Fibroblast of gingiva (primary cell): ENCODE measurements around the gene SYNJ2.

Experiments
- DNase-seq: peaks from one replicate; pipeline ENCODE4 v3.0.0-alpha.2; 2011; ENCODE audit warnings: low read depth

The SYNJ2 gene

GRCh38 chr6:158026901-158027589 lies 45.4 kb downstream of the SYNJ2 start:
- DNase-seq: no peak

- no peak for DNase-seq
Observed at GRCh38 chr6:158027590-158028285, 46.1 kb downstream of the SYNJ2 start.

GRCh38 chr6:158028421-158028820 lies 46.8 kb downstream of the SYNJ2 start:
- DNase-seq: no peak

GRCh38 chr6:158028876-158029275 lies 47.2 kb downstream of the SYNJ2 start:
- DNase-seq: no peak

GRCh38 chr6:158029668-158030230 lies 48.1 kb downstream of the SYNJ2 start:
- DNase-seq: no peak

GRCh38 chr6:158030380-158031300 lies 49.0 kb downstream of the SYNJ2 start:
- no peak for DNase-seq

- peak; percentile 87 for DNase-seq
Observed at GRCh38 chr6:158031381-158032353, 50.0 kb downstream of the SYNJ2 start.

GRCh38 chr6:158032354-158032733 lies 50.7 kb downstream of the SYNJ2 start:
- DNase-seq: no peak

- no peak for DNase-seq
Observed at GRCh38 chr6:158033077-158033750, 51.6 kb downstream of the SYNJ2 start.

GRCh38 chr6:158033751-158034702 lies 52.4 kb downstream of the SYNJ2 start:
- no peak for DNase-seq

GRCh38 chr6:158036261-158036660 lies 54.6 kb downstream of the SYNJ2 start:
- DNase-seq: no peak

GRCh38 chr6:158037021-158037420 lies 55.4 kb downstream of the SYNJ2 start:
- DNase-seq: no peak

GRCh38 chr6:158037771-158038170 lies 56.1 kb downstream of the SYNJ2 start:
- DNase-seq: no peak

GRCh38 chr6:158038291-158039177 lies 56.9 kb downstream of the SYNJ2 start:
- no peak for DNase-seq

GRCh38 chr6:158039178-158039557 lies 57.5 kb downstream of the SYNJ2 start:
- no peak for DNase-seq

GRCh38 chr6:158039571-158040050 lies 57.9 kb downstream of the SYNJ2 start:
- DNase-seq: peak; percentile 34

- peak; percentile 71 for DNase-seq
Observed at GRCh38 chr6:158040051-158040803, 58.6 kb downstream of the SYNJ2 start.
